ENCODE data around the gene SEMA6D. TPM values are rescaled to one million over a fixed set of nuclear protein-coding genes. Genes with fewer than 3 reads are reported as not detected.

Gene SEMA6D
- total RNA-seq, 2 donors from 2014 or later: 12.2 to 14.3 TPM

DNA sequence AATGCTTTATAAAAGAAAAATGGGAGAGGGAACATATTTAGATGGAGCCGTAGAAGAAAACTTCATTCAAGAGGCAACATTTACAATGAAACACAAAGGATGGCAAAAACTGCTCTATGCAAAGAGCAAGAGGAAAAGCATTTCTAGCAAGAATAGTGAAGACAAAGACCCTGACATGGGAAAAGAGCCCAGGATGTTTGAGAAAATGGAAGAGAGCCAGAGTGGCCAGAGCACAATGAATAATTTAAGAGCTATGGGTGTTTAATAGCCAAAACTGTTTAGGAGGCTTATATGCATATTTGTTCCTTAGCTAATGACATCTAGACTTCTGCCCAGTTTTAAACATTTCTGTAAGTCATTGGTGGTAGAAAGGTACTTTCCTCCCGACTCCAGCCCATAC is 25.4 kb upstream of the SEMA6D start:
- TF ChIP-seq, protein P1, sequence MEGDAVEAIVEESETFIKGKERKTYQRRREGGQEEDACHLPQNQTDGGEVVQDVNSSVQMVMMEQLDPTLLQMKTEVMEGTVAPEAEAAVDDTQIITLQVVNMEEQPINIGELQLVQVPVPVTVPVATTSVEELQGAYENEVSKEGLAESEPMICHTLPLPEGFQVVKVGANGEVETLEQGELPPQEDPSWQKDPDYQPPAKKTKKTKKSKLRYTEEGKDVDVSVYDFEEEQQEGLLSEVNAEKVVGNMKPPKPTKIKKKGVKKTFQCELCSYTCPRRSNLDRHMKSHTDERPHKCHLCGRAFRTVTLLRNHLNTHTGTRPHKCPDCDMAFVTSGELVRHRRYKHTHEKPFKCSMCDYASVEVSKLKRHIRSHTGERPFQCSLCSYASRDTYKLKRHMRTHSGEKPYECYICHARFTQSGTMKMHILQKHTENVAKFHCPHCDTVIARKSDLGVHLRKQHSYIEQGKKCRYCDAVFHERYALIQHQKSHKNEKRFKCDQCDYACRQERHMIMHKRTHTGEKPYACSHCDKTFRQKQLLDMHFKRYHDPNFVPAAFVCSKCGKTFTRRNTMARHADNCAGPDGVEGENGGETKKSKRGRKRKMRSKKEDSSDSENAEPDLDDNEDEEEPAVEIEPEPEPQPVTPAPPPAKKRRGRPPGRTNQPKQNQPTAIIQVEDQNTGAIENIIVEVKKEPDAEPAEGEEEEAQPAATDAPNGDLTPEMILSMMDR (IDR thresholded peaks at IDR 0.05): no peak
- Histone ChIP-seq H3K27ac (no peak overlapping the region), H3K36me3 (no peaks in the 10 kb centered on the region)

DNA sequence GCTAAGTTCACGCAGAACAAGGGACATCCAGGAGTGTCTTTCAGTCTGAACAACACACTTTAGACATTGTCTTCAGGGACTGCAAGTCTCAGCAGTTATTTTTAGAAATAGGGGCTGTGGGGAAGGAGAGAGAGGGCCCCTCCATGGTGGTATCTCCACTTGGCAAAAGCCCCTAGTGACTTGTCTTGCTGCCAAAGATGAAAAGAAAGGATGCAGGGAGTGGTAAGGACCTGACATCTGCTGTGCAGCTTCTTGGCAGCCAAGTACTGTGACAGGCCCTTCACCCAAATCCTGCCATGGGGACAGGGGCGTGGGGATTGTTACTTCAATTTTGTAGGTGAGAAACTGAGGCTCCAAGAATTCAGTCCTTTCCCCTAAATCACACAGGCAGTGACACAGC is 21.0 kb upstream of the SEMA6D start:
- H3K27ac ChIP-seq: no peak overlapping the region
- no peaks in the 10 kb centered on the region for H3K4me1 ChIP-seq
- DNase-seq (ENCODE audit: low spot score): no peak
- H3K27me3 ChIP-seq: no peaks in the 10 kb centered on the region
- TF ChIP-seq, protein P1 (IDR thresholded peaks at IDR 0.05): no peak
- no peak overlapping the region for H3K4me3 ChIP-seq
- H3K9me3 ChIP-seq: no peaks in the 10 kb centered on the region
- H3K36me3 ChIP-seq: no peaks in the 10 kb centered on the region

More for the DNA sequence above, 25.4 kb upstream of the SEMA6D start:
- Histone ChIP-seq H3K9me3 (no peaks in the 10 kb centered on the region), H3K4me1 (no peaks in the 10 kb centered on the region), H3K4me3 (no peak overlapping the region), H3K27me3 (no peaks in the 10 kb centered on the region)
- DNase-seq (ENCODE audit: low spot score): no peak

- Histone ChIP-seq H3K27ac (no peak overlapping the region), H3K27me3 (no peaks in the 10 kb centered on the region), H3K9me3 (no peaks in the 10 kb centered on the region), H3K36me3 (no peaks in the 10 kb centered on the region), H3K4me3 (no peak overlapping the region), H3K4me1 (no peaks in the 10 kb centered on the region)
- DNase-seq (ENCODE audit: low spot score): no peak
- TF ChIP-seq, protein P1 (IDR thresholded peaks at IDR 0.05): no peak
Observed at GRCh38 chr15:47705281-47705997, 11.9 kb upstream of the SEMA6D start.

- TF ChIP-seq, protein P1 (IDR thresholded peaks at IDR 0.05): no peak
- DNase-seq (ENCODE audit: low spot score): no peak
- H3K9me3 ChIP-seq: no peaks in the 10 kb centered on the region
- no peak overlapping the region for H3K4me3 ChIP-seq
- H3K27me3 ChIP-seq: no peaks in the 10 kb centered on the region
- no peaks in the 10 kb centered on the region for H3K36me3 ChIP-seq
- no peak overlapping the region for H3K27ac ChIP-seq
- no peaks in the 10 kb centered on the region for H3K4me1 ChIP-seq
Observed at GRCh38 chr15:47707391-47707790, 9.9 kb upstream of the SEMA6D start.

DNA sequence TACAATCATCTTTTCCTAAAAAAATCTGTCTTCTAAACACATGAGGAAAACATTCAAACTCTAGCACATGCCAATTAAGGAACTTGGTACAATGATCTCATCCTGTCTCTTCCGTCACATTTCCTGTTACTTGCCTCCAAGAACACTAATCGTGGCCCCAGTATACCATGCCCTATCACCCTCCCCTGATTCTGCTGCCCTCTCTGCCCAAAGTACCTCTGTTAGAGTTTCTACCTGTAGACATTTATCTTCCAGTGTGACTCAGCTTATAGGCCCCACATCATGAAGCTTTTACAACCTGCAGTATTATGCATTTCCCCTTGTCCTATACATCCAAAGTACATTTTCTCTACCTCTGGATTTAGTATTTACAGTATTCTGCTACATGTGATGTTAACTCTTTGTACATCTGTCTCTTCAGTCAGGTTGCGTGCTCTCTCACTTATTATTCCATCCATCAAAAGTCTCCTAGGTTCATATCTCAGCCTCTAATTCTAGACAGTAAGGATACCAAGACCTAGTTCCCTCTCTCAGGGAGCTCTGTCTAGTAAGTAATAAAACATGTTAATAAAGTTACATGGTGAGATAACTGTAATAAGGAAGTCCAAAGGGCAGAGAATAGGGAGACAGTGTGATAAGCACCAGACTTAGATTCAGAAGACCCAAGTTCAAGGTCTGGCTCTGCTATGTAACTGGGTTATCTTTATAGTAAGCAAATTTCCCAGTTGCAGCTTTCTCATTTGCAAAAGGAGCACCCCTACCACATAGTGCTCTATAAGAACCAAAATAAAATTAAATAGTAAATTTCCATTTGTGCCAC is 8.9 kb upstream of the SEMA6D start:
- Histone ChIP-seq H3K4me3 (no peak overlapping the region), H3K27ac (no peak overlapping the region), H3K27me3 (no peaks in the 10 kb centered on the region), H3K9me3 (no peaks in the 10 kb centered on the region), H3K4me1 (no peaks in the 10 kb centered on the region), H3K36me3 (no peaks in the 10 kb centered on the region)
- TF ChIP-seq, protein P1 (IDR thresholded peaks at IDR 0.05): no peak
- no peak for DNase-seq (ENCODE audit: low spot score)

Data from right atrium auricular region (tissue), 2 donors.